ENCODE data around the gene TPRKB.
"Not testable (repeated sequence)": the region's sequence is repeated elsewhere in the genome, so short reads cannot be mapped to it uniquely, and the experiment has no call there.

GRCh38 chr2:73688494-73688893, 48.7 kb downstream of the TPRKB start:
- TF ChIP-seq POLR2A, CTCF (IDR thresholded peaks at IDR 0.05): not testable (repeated sequence)

Data from gastroesophageal sphincter (tissue), 3 donors.